Endothelial cell of umbilical vein (primary cell): Measurements from ENCODE around the gene STMP1.

Source experiments
- FOS ChIP-seq: IDR thresholded peaks from 2 replicates; pipeline ENCODE4 v1.6.1; 2011; ENCODE audit warnings: mild to moderate bottlenecking, low read length, moderate library complexity, borderline replicate concordance; ENCODE audit not compliant: insufficient read depth
- JUN ChIP-seq: IDR thresholded peaks from 2 replicates; pipeline ENCODE4 v1.6.1; 2011; ENCODE audit warnings: borderline replicate concordance, low read depth; ENCODE audit not compliant: insufficient read length, insufficient read depth
- MYC ChIP-seq: IDR thresholded peaks from one replicate; pipeline ENCODE4 v1.6.1; 2011; ENCODE audit warnings: mild to moderate bottlenecking, low read depth, low read length
- POLR2A ChIP-seq: IDR thresholded peaks from 2 replicates; pipeline ENCODE4 v1.6.1; 2012; ENCODE audit warnings: low read depth, mild to moderate bottlenecking, control low read depth, low read length
- POLR2AphosphoS5 ChIP-seq: IDR thresholded peaks from 2 replicates; pipeline ENCODE4 v1.6.1; 2012; ENCODE audit warnings: low read depth, mild to moderate bottlenecking, control low read depth, low read length, moderate library complexity; ENCODE audit not compliant: insufficient read depth
- TF ChIP-seq, protein P1 (sequence below), 2 donors: IDR thresholded peaks; 1 replicate in 1 of 2; 2 replicates in 1 of 2; pipeline ENCODE4 v1.5.1; 2011; ENCODE audit warnings: low read length in 2 of 2, mild to moderate bottlenecking in 2 of 2, moderate library complexity in 2 of 2, control low read depth in 1 of 2, inconsistent platforms in 1 of 2, low read depth in 1 of 2; ENCODE audit not compliant: insufficient read depth in 1 of 2; ENCODE audit errors: extremely low read depth in 1 of 2

GRCh38 chr7:135664046-135664589 is 1.8 kb downstream of the STMP1 start:
- TF ChIP-seq JUN (no peak), POLR2A (no peak), FOS (no peak), POLR2AphosphoS5 (no peak), MYC (no peak)
- TF ChIP-seq, protein P1, sequence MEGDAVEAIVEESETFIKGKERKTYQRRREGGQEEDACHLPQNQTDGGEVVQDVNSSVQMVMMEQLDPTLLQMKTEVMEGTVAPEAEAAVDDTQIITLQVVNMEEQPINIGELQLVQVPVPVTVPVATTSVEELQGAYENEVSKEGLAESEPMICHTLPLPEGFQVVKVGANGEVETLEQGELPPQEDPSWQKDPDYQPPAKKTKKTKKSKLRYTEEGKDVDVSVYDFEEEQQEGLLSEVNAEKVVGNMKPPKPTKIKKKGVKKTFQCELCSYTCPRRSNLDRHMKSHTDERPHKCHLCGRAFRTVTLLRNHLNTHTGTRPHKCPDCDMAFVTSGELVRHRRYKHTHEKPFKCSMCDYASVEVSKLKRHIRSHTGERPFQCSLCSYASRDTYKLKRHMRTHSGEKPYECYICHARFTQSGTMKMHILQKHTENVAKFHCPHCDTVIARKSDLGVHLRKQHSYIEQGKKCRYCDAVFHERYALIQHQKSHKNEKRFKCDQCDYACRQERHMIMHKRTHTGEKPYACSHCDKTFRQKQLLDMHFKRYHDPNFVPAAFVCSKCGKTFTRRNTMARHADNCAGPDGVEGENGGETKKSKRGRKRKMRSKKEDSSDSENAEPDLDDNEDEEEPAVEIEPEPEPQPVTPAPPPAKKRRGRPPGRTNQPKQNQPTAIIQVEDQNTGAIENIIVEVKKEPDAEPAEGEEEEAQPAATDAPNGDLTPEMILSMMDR (IDR thresholded peaks at IDR 0.05; ENCODE audit: extremely low read depth in 1 of 2, insufficient read depth in 1 of 2, low read depth in 1 of 2, low read length in 2 of 2), result no peak
